Activated naive CD4-positive, alpha-beta T cell treated with anti-CD3 and anti-CD28 coated beads, Interleukin-2, amount 10 ng/mL, durations not matched to agents 7 days and 5 days (primary cell): ENCODE data around the gene LAMA3.

ENCODE experiments used
- CTCF ChIA-PET: fragments of 350-600 bp; sonication (Branson Sonifier 250); formaldehyde crosslinking; loops from one replicate; lab custom pipeline; 2021; ENCODE audit warnings: antibody characterized with exemption; lab: Charles Lee
- DNase-seq: peaks from one replicate; pipeline ENCODE4 v3.0.0-alpha.2; 2020
- H3K27ac Mint-ChIP-seq: one replicate; pipeline ENCODE4 v1.8.0; 2021; ENCODE audit warnings: mild to moderate bottlenecking, moderate library complexity, mixed read lengths
- H3K27me3 Mint-ChIP-seq: one replicate; pipeline ENCODE4 v1.8.0; 2021; ENCODE audit warnings: mild to moderate bottlenecking, mixed read lengths
- H3K36me3 Mint-ChIP-seq: one replicate; pipeline ENCODE4 v1.8.0; 2021; ENCODE audit warnings: mixed read lengths
- H3K4me1 Mint-ChIP-seq: one replicate; pipeline ENCODE4 v1.8.0; 2021; ENCODE audit warnings: mixed read lengths
- H3K4me3 Mint-ChIP-seq: one replicate; pipeline ENCODE4 v1.8.0; 2021; ENCODE audit warnings: mild to moderate bottlenecking, moderate library complexity, mixed read lengths
- H3K9me3 Mint-ChIP-seq: one replicate; pipeline ENCODE4 v1.8.0; 2021; ENCODE audit warnings: mixed read lengths

The LAMA3 gene

DNA sequence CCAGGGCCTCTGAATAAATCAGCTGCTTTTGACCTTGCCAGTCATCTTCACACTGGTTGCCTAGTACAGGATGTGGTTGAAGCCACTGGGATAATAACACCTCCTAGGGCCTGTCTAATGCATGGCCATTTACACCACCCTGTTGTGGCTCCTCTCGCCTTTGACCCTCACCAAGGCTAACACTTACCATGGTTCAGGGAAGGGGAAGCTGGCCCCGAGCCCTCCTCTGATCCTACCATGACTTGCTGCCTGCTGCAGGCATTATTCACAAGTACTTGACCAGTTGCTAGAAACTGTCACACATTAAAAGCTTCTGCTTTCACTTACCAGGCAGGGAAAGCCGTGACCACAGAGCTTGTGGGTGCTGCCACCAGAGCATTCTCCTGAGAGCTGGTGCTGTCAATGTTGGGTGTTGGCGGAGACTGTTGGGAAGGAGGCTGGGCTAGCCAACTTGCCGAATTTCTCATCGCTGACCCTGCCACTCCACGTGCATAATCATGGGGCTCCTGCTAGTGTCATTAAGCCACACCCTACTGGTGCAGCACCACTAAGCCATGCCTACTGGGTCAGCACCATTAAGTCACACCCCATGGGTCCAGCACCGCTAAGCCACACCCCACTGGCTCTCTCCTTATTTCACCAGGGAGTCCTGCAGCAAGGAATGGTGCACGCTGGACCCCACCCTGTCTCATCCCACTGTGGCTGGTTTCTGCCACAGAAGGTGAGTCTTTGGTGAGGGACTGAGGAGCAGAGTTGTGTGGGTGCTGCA is 278.3 kb downstream of the LAMA3 start:
- DNase-seq, result peak; percentile 53
- CTCF ChIA-PET, result interaction anchor here (1.0 to 1.5 kb wide), 2 partner anchors 23 to 27 kb away, joined by 3 read pairs; no protein-coding TSS in a partner anchor

DNA sequence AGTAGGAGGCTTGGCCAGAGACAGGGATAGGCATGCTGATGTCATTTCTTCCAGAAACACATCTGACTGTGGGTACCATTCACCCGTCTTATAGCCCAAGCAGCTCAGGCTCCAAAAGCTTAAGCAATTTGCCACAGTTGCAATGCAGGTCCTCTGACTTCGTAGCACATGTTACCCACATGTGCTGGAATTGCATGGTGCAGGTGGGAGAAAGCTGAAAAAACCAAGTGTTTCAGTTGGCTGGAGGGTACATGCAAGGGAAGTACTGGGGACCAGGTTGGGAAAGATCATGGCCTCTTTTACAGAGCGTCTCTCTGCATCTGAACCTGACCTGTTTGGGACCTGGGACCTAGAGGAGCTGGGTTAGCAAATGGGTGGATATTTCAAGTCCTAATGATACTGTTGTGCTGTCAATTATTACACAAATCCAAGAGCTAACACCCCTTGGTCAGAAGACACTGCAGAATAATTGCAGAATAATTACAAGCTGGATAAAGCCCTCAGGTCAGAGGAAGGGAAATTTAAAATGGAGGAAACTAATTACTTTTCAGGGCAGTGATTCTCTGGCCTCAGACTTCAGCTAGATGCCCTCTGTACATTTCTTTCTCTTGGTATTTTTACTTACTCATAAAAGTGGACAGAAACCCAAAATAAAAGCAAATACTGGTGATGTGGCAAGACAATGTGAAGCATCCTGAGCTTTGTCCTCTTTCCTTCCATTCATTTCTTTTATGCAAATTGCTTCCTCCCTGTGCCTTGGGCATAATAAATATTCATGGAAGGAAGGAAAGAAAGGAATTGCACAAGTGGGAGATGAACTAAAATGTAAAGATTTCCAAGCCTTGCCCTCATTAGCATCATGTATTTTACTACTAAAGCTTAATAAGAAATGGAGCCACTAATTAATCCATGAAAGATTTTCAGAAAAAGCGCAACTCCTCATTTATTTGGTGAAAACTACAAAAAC is 279.7 kb downstream of the LAMA3 start:
- H3K36me3 Mint-ChIP-seq, result peaks cover 8% of the 10 kb centered on the region
- DNase-seq, result no peak
- no peak overlapping the region for H3K4me3 Mint-ChIP-seq
- H3K9me3 Mint-ChIP-seq, result no peaks in the 10 kb centered on the region
- CTCF ChIA-PET, result interaction anchor here (0.5 to 1.5 kb wide), 5 partner anchors 10 to 88 kb away, joined by 3 read pairs; no protein-coding TSS in a partner anchor
- H3K27ac Mint-ChIP-seq, result no peak overlapping the region
- H3K4me1 Mint-ChIP-seq, result peaks cover 80% of the 10 kb centered on the region
- H3K27me3 Mint-ChIP-seq, result no peaks in the 10 kb centered on the region

More for the DNA sequence above, 278.3 kb downstream of the LAMA3 start:
- Mint-ChIP-seq H3K27ac (peak overlapping the region; percentile 44), H3K4me3 (no peak overlapping the region), H3K27me3 (no peaks in the 10 kb centered on the region), H3K36me3 (peaks cover 6% of the 10 kb centered on the region), H3K9me3 (no peaks in the 10 kb centered on the region), H3K4me1 (peaks cover 79% of the 10 kb centered on the region)

DNA sequence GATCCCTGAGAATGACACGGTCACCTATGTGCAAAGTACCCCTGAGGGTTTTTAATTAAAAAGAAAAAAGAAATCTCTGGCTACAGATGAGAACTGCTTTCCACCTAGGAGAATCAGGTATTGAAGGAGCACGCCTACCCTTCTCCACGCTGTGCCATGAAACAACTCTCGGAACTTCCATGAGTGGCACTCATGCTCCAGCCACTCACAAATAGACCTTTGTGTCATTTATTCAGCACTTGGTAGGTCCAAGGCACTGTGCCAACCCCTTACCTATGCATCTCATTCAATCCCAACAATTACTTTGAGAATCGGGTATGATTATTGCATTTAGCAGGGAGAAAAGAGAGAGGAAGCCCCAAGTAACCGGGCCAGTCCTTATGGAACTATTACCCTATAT is 280.4 kb downstream of the LAMA3 start:
- Mint-ChIP-seq H3K4me1 (peaks cover 73% of the 10 kb centered on the region), H3K4me3 (no peak overlapping the region), H3K9me3 (peaks cover 3% of the 10 kb centered on the region), H3K27me3 (peaks cover under 1% of the 10 kb centered on the region), H3K36me3 (peaks cover 8% of the 10 kb centered on the region), H3K27ac (peak overlapping the region; percentile 39)
- CTCF ChIA-PET, result interaction anchor here (1.1 to 1.3 kb wide), 2 partner anchors 9 to 51 kb away, joined by 3 read pairs; no protein-coding TSS in a partner anchor
- no peak for DNase-seq

DNA sequence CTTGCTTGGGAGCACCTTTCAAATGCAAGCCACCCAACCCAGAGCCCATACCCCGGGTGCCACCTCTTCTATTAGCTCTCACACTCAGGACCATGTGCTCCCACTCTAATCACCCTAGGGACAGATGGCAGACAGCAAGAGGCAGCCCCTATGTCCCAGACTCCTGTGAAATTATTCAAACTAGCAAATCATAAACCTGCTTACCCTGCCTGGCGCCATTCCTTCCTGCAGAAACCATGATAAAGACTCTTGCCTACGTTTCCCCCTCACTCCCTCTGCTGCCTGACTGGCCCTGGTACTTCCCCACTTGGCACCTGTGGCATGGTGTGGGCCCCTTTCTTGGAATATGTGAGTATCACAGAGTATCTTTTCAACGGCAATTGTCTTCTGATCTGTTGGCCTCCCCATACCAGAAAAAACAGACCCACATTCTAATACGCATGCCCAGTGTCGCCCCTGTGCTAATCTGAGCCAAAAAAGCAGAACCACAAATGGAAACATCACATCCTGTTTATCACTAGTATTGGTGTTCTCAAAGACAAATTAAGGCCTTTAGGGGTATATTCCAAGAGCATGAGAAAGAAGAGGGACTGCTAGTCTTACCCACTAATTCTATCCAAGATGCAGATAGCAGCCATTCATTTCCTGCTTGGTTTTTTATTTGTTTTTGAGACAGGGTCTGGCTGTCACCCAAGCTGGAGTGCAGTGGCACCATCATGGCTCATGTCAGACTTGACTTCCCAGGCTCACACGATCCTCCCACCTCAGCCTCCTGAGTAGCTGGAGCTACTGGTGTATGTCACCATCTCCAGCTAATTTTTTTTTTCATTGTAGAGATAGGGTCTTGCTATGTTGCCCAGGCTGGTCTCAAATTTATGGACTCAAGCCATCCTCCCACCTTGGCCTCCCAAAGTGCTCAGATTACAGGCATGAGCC is 281.2 kb downstream of the LAMA3 start:
- H3K36me3 Mint-ChIP-seq, result peaks cover 14% of the 10 kb centered on the region
- peaks cover 65% of the 10 kb centered on the region for H3K4me1 Mint-ChIP-seq
- H3K4me3 Mint-ChIP-seq, result no peak overlapping the region
- CTCF ChIA-PET, result interaction anchor here (1.1 to 1.3 kb wide), 2 partner anchors 8 to 52 kb away, joined by 3 read pairs; no protein-coding TSS in a partner anchor
- peak; percentile 66 for DNase-seq
- H3K27me3 Mint-ChIP-seq, result peaks cover 5% of the 10 kb centered on the region
- peaks cover 3% of the 10 kb centered on the region for H3K9me3 Mint-ChIP-seq
- H3K27ac Mint-ChIP-seq, result peak overlapping the region; percentile 91

DNA sequence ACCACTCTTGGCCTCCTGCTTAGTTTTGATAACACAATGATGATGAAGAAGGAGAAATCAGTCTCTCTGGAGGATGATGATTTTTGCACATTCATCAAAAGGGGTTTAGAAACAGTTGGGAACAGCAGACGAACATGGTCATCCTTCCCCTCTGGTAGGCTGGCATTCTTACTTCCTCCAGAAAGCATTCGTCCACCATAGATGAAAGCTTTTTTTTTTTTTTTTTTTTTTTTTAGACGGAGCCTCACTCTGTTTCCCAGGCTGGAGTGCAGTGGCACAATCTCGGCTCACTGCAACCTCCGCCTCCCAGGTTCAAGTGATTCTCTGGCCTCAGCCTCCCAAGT is 281.8 kb downstream of the LAMA3 start:
- no peak for DNase-seq
- peaks cover 3% of the 10 kb centered on the region for H3K9me3 Mint-ChIP-seq
- H3K36me3 Mint-ChIP-seq, result peaks cover 15% of the 10 kb centered on the region
- H3K4me3 Mint-ChIP-seq, result no peak overlapping the region
- peaks cover 5% of the 10 kb centered on the region for H3K27me3 Mint-ChIP-seq
- peaks cover 59% of the 10 kb centered on the region for H3K4me1 Mint-ChIP-seq
- H3K27ac Mint-ChIP-seq, result peak overlapping the region; percentile 91
- CTCF ChIA-PET, result interaction anchor here (0.9 kb wide), 1 partner anchor 455 kb away, joined by 3 read pairs; no protein-coding TSS in a partner anchor

DNA sequence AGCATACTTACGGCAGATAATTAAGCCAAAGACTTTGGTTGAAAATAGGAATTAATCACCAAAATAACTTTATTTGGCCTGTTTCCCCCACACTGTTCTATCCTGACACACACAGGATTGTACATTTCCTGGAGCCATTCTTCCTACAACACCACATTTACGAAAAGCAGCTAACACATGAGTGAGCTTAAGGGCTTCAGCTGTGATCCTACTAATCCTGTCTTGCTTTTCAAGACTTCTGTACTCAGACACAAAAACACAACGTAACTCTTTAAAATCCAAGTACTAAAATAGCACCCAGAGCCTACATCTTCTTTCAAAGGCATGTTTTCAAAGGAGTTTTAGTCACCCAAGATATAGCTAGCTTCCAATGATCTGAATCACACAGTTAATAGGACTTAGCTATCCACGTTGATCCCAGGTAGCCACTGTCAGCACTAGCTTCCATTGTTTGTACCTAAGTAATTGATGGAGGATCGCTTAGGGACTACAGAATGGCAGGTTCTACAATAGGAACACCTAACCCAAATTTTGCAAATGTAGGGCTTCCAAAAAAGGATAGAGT is 282.5 kb downstream of the LAMA3 start:
- Mint-ChIP-seq H3K27ac (no peak overlapping the region), H3K4me1 (peaks cover 56% of the 10 kb centered on the region), H3K36me3 (peaks cover 21% of the 10 kb centered on the region), H3K27me3 (peaks cover 5% of the 10 kb centered on the region), H3K9me3 (peaks cover 9% of the 10 kb centered on the region), H3K4me3 (no peak overlapping the region)
- CTCF ChIA-PET, result interaction anchor here (0.9 kb wide), 1 partner anchor 456 kb away, joined by 3 read pairs; no protein-coding TSS in a partner anchor
- DNase-seq, result no peak

DNA sequence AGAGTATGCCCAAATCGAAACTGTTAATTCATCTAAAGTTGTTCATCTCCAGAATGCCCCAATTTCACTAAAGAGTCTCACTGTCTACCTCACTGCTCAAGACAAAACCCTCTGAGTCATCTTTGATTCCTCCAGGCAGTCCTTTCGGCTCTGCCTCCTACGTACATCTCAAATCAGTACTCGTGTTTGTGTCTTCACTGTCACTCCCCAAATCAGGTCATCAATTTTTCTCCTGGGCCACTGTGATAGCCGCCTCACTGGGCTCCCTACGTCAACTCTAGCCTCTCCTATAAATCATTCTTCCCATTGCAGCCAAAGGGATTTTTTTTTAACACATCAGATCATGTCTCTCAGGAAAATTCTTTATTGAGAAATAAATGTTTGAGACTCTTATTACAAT is 283.2 kb downstream of the LAMA3 start:
- Mint-ChIP-seq H3K27ac (peak overlapping the region; percentile 59), H3K9me3 (peaks cover 15% of the 10 kb centered on the region), H3K27me3 (peaks cover 5% of the 10 kb centered on the region), H3K36me3 (peaks cover 26% of the 10 kb centered on the region), H3K4me1 (peaks cover 52% of the 10 kb centered on the region), H3K4me3 (no peak overlapping the region)
- CTCF ChIA-PET, result no interaction called here
- no peak for DNase-seq

DNA sequence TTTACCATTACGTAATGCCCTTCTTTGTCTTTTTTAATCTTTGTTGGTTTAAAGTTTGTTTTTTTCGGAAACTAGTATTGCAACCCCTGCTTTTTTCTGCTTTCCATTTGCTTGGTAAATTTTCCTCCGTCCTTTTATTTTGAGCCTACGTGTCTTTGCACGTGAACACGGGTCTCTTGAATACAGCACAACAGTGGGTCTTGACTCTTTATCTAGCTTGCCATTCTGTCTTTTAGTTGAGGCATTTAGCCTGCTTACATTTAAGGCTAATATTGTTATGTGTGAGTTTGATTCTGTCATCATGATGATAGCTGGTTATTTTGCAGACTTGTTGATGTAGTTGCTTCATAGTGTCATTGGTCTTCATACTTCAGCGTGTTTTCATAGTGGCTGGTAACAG is 287.9 kb downstream of the LAMA3 start:
- DNase-seq, result no peak
- Mint-ChIP-seq H3K9me3 (peaks cover 19% of the 10 kb centered on the region), H3K27me3 (peaks cover 12% of the 10 kb centered on the region), H3K36me3 (peaks cover 25% of the 10 kb centered on the region), H3K4me1 (peaks cover 39% of the 10 kb centered on the region), H3K27ac (no peak overlapping the region), H3K4me3 (no peak overlapping the region)
- CTCF ChIA-PET, result interaction anchor here (1.0 kb wide), 2 partner anchors 141 to 348 kb away, joined by 3 read pairs; no protein-coding TSS in a partner anchor

DNA sequence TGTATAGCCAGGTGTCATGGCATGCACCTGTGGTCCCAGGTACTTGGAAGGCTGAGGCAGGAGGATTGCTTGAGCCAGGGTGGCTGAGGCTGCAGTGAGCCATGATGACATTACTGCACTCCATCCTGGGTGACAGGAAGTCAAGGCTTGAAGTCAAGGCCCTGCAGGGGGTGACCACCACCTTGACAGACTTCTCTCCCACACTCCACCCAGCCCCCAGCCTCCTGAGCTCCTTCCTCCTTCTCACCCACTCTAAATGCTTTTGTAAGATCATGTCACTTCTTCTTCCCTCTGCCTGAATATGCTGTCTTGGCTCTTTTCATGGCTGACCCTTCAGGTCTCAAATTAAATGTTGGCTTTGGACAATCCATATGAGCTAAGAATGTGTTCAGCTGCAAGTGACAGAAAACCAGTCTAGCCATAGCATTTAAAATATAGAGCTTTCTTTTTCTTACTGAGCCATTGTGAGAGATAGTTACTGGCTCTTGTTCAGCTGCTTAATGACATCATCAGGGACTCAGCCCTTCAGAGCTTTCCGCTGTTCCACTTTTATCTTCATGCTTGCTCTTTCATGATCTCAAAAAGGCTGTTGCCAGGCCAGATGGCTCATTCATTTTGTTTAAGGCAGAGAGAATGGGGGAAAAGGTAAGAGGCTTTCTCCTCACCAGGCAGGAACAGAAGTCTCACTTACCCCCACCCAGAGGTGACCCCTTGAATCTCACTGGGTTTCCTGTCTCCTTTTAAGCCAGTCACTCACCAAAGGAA is 288.6 kb downstream of the LAMA3 start:
- Mint-ChIP-seq H3K36me3 (peaks cover 21% of the 10 kb centered on the region), H3K27me3 (peaks cover 13% of the 10 kb centered on the region), H3K27ac (peak overlapping the region; percentile 77), H3K4me3 (no peak overlapping the region), H3K4me1 (peaks cover 33% of the 10 kb centered on the region), H3K9me3 (peaks cover 19% of the 10 kb centered on the region)
- CTCF ChIA-PET, result interaction anchor here (1.0 to 1.4 kb wide), 3 partner anchors 8 to 349 kb away, joined by 3 read pairs; no protein-coding TSS in a partner anchor
- DNase-seq, result peak; percentile 43

DNA sequence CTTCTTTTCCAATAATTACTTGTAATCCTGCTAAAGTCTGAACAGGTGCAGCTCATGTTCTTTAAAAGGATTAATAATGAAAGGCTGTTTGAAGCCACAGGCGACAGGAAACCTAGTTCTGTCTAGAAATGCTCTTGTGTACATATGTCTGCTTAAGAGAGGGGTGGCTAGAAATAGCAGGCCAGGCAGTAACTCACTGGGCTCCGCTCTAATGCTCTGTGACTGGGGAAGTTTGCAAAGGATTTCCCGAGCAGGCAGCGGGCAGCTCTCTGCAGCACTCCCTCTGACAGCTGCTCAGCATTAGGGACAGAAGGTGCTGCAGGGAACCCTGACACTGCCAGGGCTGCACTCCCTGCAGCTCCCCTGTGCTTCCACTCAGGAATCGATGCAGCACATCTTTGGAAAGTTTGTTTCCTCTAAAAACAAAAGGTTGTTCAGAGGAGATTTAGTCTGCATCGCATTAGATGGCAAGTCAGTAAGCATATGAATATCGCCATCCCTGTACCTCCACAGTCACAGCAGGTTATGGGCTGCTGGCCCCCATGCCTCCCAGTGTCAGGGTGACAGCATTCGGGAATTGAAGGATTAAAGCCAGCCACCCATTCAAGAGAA is 292.2 kb downstream of the LAMA3 start:
- no peak for DNase-seq
- H3K4me1 Mint-ChIP-seq, result peaks cover 30% of the 10 kb centered on the region
- CTCF ChIA-PET, result interaction anchor here (0.7 kb wide), 1 partner anchor 30 kb away, joined by 4 read pairs; no protein-coding TSS in a partner anchor
- peaks cover 11% of the 10 kb centered on the region for H3K36me3 Mint-ChIP-seq
- H3K4me3 Mint-ChIP-seq, result no peak overlapping the region
- H3K27me3 Mint-ChIP-seq, result peaks cover 8% of the 10 kb centered on the region
- peaks cover 13% of the 10 kb centered on the region for H3K9me3 Mint-ChIP-seq
- peak overlapping the region; percentile 53 for H3K27ac Mint-ChIP-seq

DNA sequence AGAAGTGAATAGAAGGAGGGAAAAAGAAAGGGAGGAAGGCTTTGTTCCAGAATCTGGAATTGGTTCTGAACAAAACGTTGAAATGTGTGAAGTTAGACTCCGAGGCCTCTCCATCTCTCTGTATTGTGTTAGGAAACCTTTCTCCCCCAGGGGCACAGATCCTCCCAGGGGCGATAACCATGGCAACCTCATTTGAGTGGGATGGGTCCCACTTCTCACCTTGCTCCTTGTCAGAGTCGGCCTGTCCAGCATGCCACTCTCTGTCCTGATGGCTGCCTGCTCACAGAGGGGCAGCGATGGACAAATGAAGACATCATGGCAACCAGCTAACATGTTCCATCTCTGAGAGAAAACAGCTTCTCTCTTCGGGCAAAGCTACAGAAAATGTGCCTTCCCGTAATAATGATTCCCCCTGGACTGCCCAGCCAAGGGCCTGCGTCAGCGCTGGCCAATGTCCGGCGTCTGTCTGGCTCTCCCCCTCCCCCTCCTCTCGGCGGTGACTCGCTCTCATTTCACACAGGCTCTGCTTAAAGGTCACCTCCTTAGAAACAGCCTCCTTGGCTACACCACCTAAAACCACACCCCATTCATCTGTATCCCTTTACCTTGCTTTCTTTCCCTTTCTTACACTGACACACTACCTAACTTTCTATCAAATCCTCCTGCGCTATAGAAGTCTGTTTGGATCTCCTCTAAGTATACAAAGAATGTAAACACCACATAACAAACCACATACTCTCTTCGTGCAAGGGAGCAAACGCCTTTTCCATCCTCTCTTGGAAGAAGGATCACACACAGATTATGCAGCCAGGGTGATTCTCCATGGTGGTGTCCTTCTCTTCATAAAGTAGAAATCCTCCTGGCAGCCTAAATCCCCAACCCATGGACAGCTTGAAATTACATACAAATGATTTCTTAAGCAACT is 293.2 kb downstream of the LAMA3 start:
- CTCF ChIA-PET, result interaction anchor here (0.6 kb wide), 1 partner anchor 84 kb away, joined by 3 read pairs; no protein-coding TSS in a partner anchor
- DNase-seq, result no peak
- Mint-ChIP-seq H3K4me1 (peaks cover 34% of the 10 kb centered on the region), H3K36me3 (peaks cover 5% of the 10 kb centered on the region), H3K9me3 (peaks cover 10% of the 10 kb centered on the region), H3K4me3 (no peak overlapping the region), H3K27ac (no peak overlapping the region), H3K27me3 (peaks cover 12% of the 10 kb centered on the region)
